NCI-H1048 (cell line): ENCODE results near the gene HERC2.
"Not testable (repeated sequence)": the region's sequence is repeated elsewhere in the genome, so short reads cannot be mapped to it uniquely, and the experiment has no call there.

Experiments used
- DNase-seq: peaks from one replicate; lab custom pipeline; 2025; lab: John Stamatoyannopoulos, UW

HERC2 gene

GRCh38 chr15:28322129-28322588 is at the start of gene HERC2:
TSS of gene HERC2 (minus strand) at chr15:28322179. CDS start at chr15:28321433, 746 bp downstream.
- DNase-seq, result not testable (repeated sequence)

GRCh38 chr15:28365502-28365901 is 43.5 kb upstream of the HERC2 start:
- DNase-seq, result not testable (repeated sequence)

- not testable (repeated sequence) for DNase-seq
Measured at GRCh38 chr15:28357984-28358383, 36.0 kb upstream of the HERC2 start, which contains the start of gene GOLGA6L24. TSS of gene GOLGA6L24 (minus strand) at chr15:28358084. CDS start at chr15:28358023, 61 bp downstream.

GRCh38 chr15:28321358-28322078 is 461 bp downstream of the HERC2 start:
- DNase-seq, result not testable (repeated sequence)

GRCh38 chr15:28319725-28320124 is 2.3 kb downstream of the HERC2 start:
- not testable (repeated sequence) for DNase-seq

GRCh38 chr15:28318828-28319227 is 3.2 kb downstream of the HERC2 start:
- not testable (repeated sequence) for DNase-seq

- not testable (repeated sequence) for DNase-seq
Measured at GRCh38 chr15:28318122-28318521, 3.9 kb downstream of the HERC2 start.

- not testable (repeated sequence) for DNase-seq
Measured at GRCh38 chr15:28316958-28317357, 5.0 kb downstream of the HERC2 start.

- DNase-seq, result not testable (repeated sequence)
Measured at GRCh38 chr15:28310454-28310853, 11.5 kb downstream of the HERC2 start.

GRCh38 chr15:28308718-28309117 is 13.3 kb downstream of the HERC2 start:
- DNase-seq, result not testable (repeated sequence)

GRCh38 chr15:28305700-28306099 is 16.3 kb downstream of the HERC2 start:
- DNase-seq, result not testable (repeated sequence)

GRCh38 chr15:28297434-28297833 is 24.5 kb downstream of the HERC2 start:
- DNase-seq, result not testable (repeated sequence)

GRCh38 chr15:28296814-28297213 is 25.2 kb downstream of the HERC2 start:
- DNase-seq, result not testable (repeated sequence)

GRCh38 chr15:28295009-28295563 is 26.9 kb downstream of the HERC2 start:
- not testable (repeated sequence) for DNase-seq

GRCh38 chr15:28294560-28294959 is 27.4 kb downstream of the HERC2 start:
- not testable (repeated sequence) for DNase-seq

GRCh38 chr15:28289694-28290463 is 32.1 kb downstream of the HERC2 start:
- no peak for DNase-seq

GRCh38 chr15:28288830-28289693 is 32.9 kb downstream of the HERC2 start:
- DNase-seq, result not testable (repeated sequence)

- not testable (repeated sequence) for DNase-seq
Measured at GRCh38 chr15:28286659-28287058, 35.3 kb downstream of the HERC2 start.

- no peak for DNase-seq
Measured at GRCh38 chr15:28286031-28286430, 35.9 kb downstream of the HERC2 start.

- DNase-seq, result no peak
Measured at GRCh38 chr15:28281876-28282275, 40.1 kb downstream of the HERC2 start.

- DNase-seq, result no peak
Measured at GRCh38 chr15:28274635-28275034, 47.3 kb downstream of the HERC2 start.
